Parietal lobe (tissue), 2 donors: ENCODE results near the gene PFN2. TPM values are rescaled to one million over a fixed set of nuclear protein-coding genes. Genes with fewer than 3 reads are reported as not detected.

Experiments
- small RNA-seq: library from RNA; depleted of rRNA; stranded (forward); fragments of <200 nt; gene quantifications from one replicate; pipeline ENCODE3, GENCODE V24; 2014; ENCODE audit warnings: low replicate concordance
- total RNA-seq: library from RNA; depleted of rRNA; stranded (reverse); fragments of >200 nt; gene quantifications from one replicate; pipeline ENCODE4 v1.2.3, GENCODE V29; 2014

PFN2 gene, protein sequence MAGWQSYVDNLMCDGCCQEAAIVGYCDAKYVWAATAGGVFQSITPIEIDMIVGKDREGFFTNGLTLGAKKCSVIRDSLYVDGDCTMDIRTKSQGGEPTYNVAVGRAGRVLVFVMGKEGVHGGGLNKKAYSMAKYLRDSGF
- 434 TPM for total RNA-seq

GRCh38 chr3:149970716-149971402 lies at the start of gene PFN2:
PFN2 (minus strand) TSS chr3:149970895; CDS start chr3:149970856, 39 bp downstream.

Small RNA genes within 50 kb of the gene (small RNA-seq; reads per million reads assigned to genes)
- not detected for gene RNU6-720P

Other genes starting within 250 kb of the PFN2 start
- gene COMMD2, start 218.4 kb downstream of the PFN2 start, total RNA-seq: 87.6 TPM
- gene ANKUB1, start 178.3 kb downstream of the PFN2 start, total RNA-seq: 0.63 TPM
- gene RNF13, start 157.7 kb downstream of the PFN2 start, total RNA-seq: 95.2 TPM